ENCODE measurements around the gene CPE.

- TF ChIP-seq POLR2A (IDR thresholded peaks at IDR 0.05; ENCODE audit: low read depth, low read length) (no peak), EZH2 (IDR thresholded peaks at IDR 0.05; ENCODE audit: borderline replicate concordance, low read depth, low read length, severe bottlenecking) (no peak), CTCF (IDR thresholded peaks at IDR 0.05; ENCODE audit: extremely low read depth in 1 of 2, insufficient read depth in 1 of 2, low read depth in 1 of 2, low read length in 2 of 2) (no peak), POLR2AphosphoS5 (IDR thresholded peaks at IDR 0.05; ENCODE audit: insufficient read depth, low read depth, low read length) (no peak), FOS (IDR thresholded peaks at IDR 0.05; ENCODE audit: borderline replicate concordance, insufficient read depth, low read length) (peak; percentile 43), MYC (IDR thresholded peaks at IDR 0.05; ENCODE audit: low read depth, low read length) (no peak)
Observed at GRCh38 chr4:165514739-165515138, 135.9 kb downstream of the CPE start.

All from endothelial cell of umbilical vein (primary cell).